ENCODE results near the gene PDCL3.

GRCh38 chr2:100625717-100626116 lies 62.9 kb downstream of the PDCL3 start:
- no peak for TF ChIP-seq POLR2AphosphoS5 (IDR thresholded peaks at IDR 0.05; ENCODE audit: low read depth, low read length)
- no peak for TF ChIP-seq POLR2A (IDR thresholded peaks at IDR 0.05; ENCODE audit: low read depth, low read length)
